Ovary (tissue), 3 donors: Measurements from ENCODE around the gene PDZD4.

ENCODE experiments used
- CTCF ChIP-seq, 3 donors: fragments of 450-650 bp in 2 of 3; fragments of 200-600 bp in 1 of 3; IDR thresholded peaks; one replicate each; pipeline versions ENCODE4 v1.5.1 to v1.8.0; 2016 to 2022; ENCODE audit warnings: antibody characterized with exemption in 3 of 3, mild to moderate bottlenecking in 1 of 3
- POLR2A ChIP-seq: fragments of 450-650 bp; IDR thresholded peaks from one replicate; pipeline ENCODE4 v1.6.1; 2017; ENCODE audit warnings: antibody characterized with exemption, mild to moderate bottlenecking, moderate library complexity
- donor health status: DM: no; HTN: no; CAD: no.

- TF ChIP-seq CTCF (IDR thresholded peaks at IDR 0.05) (no peak), POLR2A (no peak)
These were observed 26.2 kb downstream of the PDZD4 start for GRCh38 chrX:153804100-153804595.
